NCI-H526 treated with DMSO at 0.1 percent for 48 hours (cell line): ENCODE results near the gene TMEM255B.
"Not testable (repeated sequence)": the region's sequence is repeated elsewhere in the genome, so short reads cannot be mapped to it uniquely, and the experiment has no call there.

ENCODE experiments used
- DNase-seq: peaks from one replicate; lab custom pipeline; 2025; lab: John Stamatoyannopoulos, UW

Gene TMEM255B

GRCh38 chr13:113787694-113788093, 28.7 kb downstream of the TMEM255B start:
- no peak for DNase-seq

- no peak for DNase-seq
Observed at GRCh38 chr13:113788413-113789135, 29.5 kb downstream of the TMEM255B start.

- no peak for DNase-seq
Observed at GRCh38 chr13:113789167-113789566, 30.1 kb downstream of the TMEM255B start.

DNA sequence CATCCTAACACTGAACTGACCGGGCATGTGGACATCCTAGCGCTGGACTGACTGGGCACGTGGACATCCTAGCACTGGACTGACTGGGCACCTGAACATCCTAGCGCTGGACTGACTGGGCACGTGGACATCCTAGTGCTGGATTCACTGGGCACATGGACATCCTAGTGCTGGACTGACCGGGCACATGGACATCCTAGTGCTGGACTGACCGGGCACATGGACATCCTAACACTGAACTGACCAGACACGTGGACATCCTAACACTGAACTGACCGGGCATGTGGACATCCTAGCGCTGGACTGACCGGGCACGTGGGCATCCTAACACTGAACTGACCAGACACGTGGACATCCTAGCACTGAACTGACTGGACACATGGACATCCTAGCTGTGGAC, 30.9 kb downstream of the TMEM255B start:
- DNase-seq, result not testable (repeated sequence)

DNA sequence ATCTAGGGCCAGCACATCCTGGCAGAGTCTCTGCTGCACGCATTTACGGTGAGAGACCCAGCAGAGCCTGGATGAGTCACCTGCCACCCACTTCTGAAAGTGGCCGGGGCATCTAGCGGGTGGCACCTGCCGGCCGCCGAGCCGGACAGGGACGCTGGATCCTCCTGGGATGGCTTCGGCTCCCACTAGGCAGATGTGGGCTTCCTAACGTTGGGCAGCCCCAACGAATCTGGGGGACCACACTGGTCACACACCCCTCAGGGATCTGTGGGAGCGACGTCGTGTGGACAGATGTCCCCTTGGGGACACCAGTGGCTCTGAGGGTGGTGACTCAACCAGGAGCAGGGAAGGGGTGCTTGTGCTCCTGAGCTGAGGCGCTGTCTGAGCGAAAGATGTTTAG, 32.2 kb downstream of the TMEM255B start:
- no peak for DNase-seq

DNA sequence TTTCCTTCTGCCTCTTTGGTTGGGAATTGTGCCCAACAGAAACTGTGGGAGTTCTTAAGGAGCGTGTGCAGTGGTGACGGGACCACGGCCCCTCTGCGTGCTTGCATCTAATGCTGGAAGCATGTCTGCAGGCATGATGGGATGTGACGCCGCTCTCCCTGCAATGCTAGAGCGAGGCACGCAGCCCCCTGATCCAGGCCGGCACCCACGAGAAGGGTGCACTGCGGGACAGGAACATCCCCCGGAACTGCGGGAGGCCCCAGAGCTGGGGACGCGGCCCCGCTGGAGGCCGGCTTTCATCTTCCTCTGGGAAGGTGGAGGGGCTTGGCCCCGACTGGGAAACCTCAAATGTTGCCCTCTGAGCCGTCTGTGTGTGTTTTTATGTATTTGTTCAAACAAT, 32.7 kb downstream of the TMEM255B start:
- no peak for DNase-seq

DNA sequence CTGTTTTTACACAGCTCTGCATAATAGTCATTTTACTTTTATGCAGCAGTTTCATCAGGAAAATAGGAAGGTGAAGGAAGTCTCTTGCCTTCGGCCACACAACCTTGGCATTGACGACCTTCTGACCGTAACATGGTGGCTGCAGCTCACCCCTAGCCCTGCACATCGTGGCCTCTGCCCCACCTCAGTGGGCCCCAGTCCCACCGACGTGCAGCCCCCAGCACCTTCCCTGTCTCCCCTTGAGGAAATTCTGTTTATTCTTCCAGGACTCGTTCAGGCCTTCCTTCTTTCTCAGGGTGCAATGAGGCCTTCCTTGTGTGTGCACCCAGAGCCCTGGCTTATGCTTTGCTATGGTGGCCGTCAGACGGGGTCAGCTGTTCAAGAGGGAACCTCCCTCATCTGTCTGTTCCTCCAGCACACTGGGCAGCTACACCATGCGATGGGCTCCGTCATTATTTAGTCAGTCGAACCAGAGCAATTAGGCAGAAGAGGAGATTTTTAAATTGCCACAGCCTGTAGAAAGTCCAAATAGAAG, 33.3 kb downstream of the TMEM255B start:
- DNase-seq, result no peak

- no peak for DNase-seq
Observed at GRCh38 chr13:113792886-113793717, 34.1 kb downstream of the TMEM255B start.

DNA sequence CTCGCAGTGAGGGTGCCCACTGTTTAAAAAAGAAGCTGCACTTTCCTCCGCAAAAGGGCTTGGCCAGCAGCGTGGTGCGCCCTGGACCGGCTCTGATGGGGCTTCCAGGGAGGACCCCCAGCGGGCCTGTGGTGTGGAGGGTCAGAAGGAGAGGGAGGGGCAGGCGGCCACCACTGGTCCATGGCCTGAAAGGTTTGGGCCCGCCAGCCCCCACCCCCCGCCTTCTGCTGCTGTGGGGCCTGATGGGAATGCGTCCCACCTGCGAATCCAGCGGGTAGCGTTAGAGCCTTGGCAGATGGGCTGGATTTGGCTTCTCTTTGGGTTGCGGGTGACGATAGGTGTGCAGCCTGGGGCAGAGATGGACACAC, 34.7 kb downstream of the TMEM255B start:
- DNase-seq, result no peak

- DNase-seq, result no peak
Observed at GRCh38 chr13:113794086-113794485, 35.1 kb downstream of the TMEM255B start.

GRCh38 chr13:113794764-113795173, 35.7 kb downstream of the TMEM255B start:
- DNase-seq, result no peak

DNA sequence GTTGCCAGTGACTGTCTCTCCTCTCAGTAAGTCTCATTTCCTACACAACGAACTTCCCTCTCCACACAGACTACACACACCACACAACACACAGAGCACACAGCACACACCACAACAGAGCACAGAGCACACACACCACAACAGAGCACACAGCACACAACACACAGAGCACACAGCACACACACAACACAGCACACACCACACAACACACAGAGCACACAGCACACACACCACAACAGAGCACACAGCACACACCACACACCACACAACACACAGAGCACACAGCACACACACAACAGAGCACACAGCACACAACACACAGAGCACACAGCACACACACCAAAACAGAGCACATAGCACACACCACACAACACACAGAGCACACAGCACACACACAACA, 36.3 kb downstream of the TMEM255B start:
- not testable (repeated sequence) for DNase-seq

DNA sequence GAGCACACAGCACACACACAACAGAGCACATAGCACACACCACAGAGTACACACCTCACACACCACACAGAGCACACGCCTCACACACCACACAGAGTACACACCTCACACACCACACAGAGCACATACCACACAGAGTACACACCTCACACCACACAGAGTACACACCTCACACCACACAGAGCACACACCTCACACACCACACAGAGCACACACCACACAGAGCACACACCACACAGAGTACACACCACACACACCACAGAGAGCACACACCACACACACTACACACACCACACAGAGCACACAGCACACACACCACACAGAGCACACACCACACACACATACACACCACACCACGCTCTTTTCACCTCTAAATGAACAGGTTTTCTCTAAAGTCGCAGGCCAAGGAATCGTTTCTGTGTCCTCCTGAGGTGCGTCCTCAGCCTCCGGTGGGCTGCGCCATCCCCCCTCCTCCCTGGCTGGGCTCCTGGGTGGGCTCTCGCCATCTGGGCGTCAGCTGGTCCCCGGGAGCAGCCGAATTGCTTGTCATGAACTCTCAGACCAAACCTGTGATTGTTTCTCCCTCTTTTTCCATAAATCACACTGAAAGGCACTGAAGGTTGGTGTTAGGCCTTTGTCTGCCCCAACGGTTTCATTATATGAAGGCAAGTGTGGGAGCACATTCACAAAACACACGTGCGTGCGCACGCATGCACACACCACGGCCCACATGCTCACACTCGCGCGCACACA, 37.4 kb downstream of the TMEM255B start:
- DNase-seq, result no peak

- no peak for DNase-seq
Observed at GRCh38 chr13:113796964-113797676, 38.1 kb downstream of the TMEM255B start.

DNA sequence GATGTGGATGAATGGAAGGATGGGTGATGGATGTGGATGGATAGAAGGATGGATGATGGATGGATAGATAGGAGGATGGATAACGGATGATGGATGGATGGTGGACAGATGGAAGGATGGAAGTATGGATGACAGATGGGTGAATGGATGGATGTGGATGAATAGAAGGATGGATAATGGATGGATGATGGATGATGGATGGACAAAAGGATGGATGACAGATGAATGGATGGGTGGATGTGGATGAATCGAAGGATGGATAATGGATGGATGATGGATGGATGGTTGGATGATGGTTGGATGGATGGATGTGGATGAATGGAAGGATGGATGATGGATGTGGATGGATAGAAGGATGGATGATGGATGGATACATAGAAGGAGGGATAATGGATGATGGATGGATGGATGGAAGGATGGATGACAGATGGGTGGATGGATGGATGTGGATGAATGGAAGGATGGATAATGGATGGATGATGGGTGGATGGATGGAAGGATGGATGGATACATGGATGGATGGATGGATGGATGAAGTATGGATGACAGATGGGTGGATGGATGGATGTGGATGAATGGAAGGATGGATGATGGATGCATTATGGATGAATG, 39.3 kb downstream of the TMEM255B start:
- DNase-seq, result no peak

DNA sequence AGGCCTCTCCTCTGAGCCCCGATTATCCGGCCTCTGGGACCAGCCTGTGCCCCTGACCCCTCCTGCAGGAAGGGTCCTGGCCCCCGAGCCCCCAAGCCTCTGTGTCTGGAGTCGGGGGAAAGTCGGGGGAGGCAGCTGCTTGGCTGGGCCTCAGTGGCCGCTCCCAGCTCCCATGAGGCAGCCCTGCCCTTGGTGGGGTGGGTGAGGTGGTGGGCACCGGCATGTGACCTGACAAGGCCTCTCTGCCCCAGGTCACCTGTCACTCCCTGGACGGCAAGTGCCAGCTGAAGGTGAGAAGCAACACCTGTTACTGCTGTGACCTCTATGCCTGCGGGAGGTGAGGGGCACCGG, 41.5 kb downstream of the TMEM255B start:
- no peak for DNase-seq

DNA sequence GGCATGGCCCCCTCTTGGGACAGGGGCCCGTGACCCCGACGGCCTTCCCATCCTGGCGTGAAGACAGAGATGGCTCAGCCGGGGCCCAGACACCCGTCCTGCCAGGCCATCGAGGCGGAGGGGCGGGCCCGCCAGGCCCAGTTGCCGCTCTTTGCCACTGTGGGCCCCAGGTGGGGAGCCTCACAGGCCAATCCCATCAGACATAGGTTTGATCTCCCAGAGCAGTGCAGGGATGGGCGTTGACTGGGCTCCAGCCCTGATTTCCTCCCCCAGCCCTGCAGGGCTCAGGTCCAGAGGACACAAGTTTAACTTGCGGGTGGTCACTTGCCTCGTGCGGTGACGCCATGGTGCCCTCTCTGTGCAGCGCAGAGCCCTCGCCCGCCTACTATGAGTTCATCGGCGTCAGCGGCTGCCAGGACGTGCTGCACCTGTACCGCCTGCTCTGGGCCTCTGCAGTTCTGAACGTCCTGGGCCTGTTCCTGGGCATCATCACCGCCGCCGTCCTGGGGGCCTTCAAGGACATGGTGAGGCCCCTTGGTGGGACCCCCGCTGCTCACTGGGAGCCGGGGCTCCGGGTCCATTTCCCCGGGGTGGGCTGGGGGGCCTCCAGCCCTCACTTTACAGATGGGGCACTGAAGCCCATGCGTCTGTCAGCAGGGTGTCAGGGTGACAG, 42.4 kb downstream of the TMEM255B start:
- DNase-seq, result no peak

GRCh38 chr13:113802090-113802531, 43.1 kb downstream of the TMEM255B start:
- DNase-seq, result peak; percentile 30

DNA sequence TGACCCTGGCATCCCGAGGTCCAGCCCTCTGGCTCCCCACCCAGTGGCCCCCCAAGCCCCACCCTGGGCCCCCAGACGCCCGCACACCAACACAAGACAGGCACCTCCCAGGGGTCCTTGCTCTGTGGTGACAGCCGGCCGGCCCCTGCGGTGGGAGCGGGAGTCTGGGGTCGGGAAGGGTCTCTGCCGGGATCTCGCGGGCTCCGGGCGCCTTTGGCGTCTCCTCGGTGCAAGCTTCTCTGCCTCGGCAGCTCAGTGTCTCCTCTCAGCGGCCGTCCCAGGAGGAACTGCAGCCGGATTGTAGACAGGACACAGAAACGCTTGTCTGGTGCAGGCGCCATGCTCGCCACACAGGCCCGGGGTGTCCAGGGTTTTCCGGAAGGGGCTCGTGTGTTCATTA, 43.7 kb downstream of the TMEM255B start:
- DNase-seq, result no peak

- no peak for DNase-seq
Observed at GRCh38 chr13:113803409-113804016, 44.5 kb downstream of the TMEM255B start.
